Stomach (tissue), 9 donors: ENCODE data around the gene IL1A. TPM values are rescaled to one million over a fixed set of nuclear protein-coding genes. Genes with fewer than 3 reads are reported as not detected.

Source experiments
- DNase-seq, 2 donors: peaks; one replicate each; pipeline versions ENCODE4 v3.0.0 to v3.0.0-alpha.2; 2013 to 2019
- H3K27ac ChIP-seq, 5 donors: fragments of 200-600 bp in 4 of 5; sonication (generic) in 4 of 5; one replicate each; pipeline ENCODE4 v1.5.1; 2013 to 2019; ENCODE audit warnings: mild to moderate bottlenecking in 1 of 5, moderate library complexity in 1 of 5
- H3K27me3 ChIP-seq, 3 donors: fragments of 200-600 bp; sonication (generic); one replicate each; pipeline ENCODE4 v1.5.1; 2017 to 2019; ENCODE audit warnings: mixed run types in 1 of 3
- H3K36me3 ChIP-seq, 4 donors: fragments of 200-600 bp; sonication (generic); 1 replicate in 3 of 4; 2 replicates in 1 of 4; pipeline ENCODE4 v1.5.1; 2016 to 2019
- H3K4me1 ChIP-seq, 4 donors: fragments of 200-600 bp; sonication (generic); one replicate each; pipeline ENCODE4 v1.5.1; 2016 to 2019
- H3K4me3 ChIP-seq, 4 donors: fragments of 200-600 bp; sonication (generic) in 3 of 4; one replicate each; pipeline ENCODE4 v1.5.1; 2016 to 2019; ENCODE audit warnings: mild to moderate bottlenecking in 1 of 4
- H3K9me3 ChIP-seq, 4 donors: fragments of 200-600 bp; sonication (generic); one replicate each; pipeline ENCODE4 v1.5.1; 2016 to 2019
- CTCF ChIP-seq, 7 experiments: fragments of 450-650 bp in 4 of 7; fragments of 200-600 bp in 3 of 7; sonication (generic) in 3 of 7; IDR thresholded peaks; one replicate each; pipeline ENCODE4 v1.5.1; 2016 to 2019; ENCODE audit warnings: antibody characterized with exemption in 7 of 7, control low read depth in 2 of 7, mild to moderate bottlenecking in 1 of 7
- EP300 ChIP-seq: sonication (generic); formaldehyde crosslinking; IDR thresholded peaks from one replicate; pipeline ENCODE4 v1.6.1; 2017; ENCODE audit warnings: antibody characterized with exemption
- POLR2A ChIP-seq, 4 donors: fragments of 450-650 bp; IDR thresholded peaks; one replicate each; pipeline ENCODE4 v1.6.1; 2016; ENCODE audit warnings: antibody characterized with exemption in 4 of 4, control low read depth in 2 of 4, mild to moderate bottlenecking in 1 of 4, moderate library complexity in 1 of 4
- POLR2AphosphoS5 ChIP-seq, 3 donors: sonication (generic); formaldehyde crosslinking; IDR thresholded peaks; one replicate each; pipeline ENCODE4 v1.6.1; 2016; ENCODE audit warnings: antibody characterized with exemption in 3 of 3
- WGBS, 5 donors: extraction: QIAGEN DNeasy Blood & Tissue Kit in 3 of 5; methylation state at CpG; one replicate each; pipeline versions ENCODE4 v1.1.5 to v1.1.7; 2013 to 2018; 5-methylcytosine and 5-hydroxymethylcytosine counted together
- intact Hi-C: fragments of 100-400 bp; cut with DNase I; formaldehyde crosslinking; loops from one replicate; pipeline ENCODE4 v1.15.1; 2023; ENCODE audit warnings: low total_unique reads
- polyA plus RNA-seq, 3 donors: library from polyadenylated mRNA; stranded (reverse); fragments of 200-250 nt; gene quantifications; one replicate each; pipeline ENCODE4 v1.2.3, GENCODE V29; 2013
- total RNA-seq, 5 donors: library from RNA; depleted of rRNA; stranded (reverse); fragments of >200 nt; gene quantifications; one replicate each; pipeline versions ENCODE4 v1.1.0 to v1.2.3, GENCODE V29; 2014 to 2016
- donor health status: healthy with polysubstance abuse.
- donor health status: Bipolar disorder and iron deficiency.
- donor health status: healthy.

Gene IL1A
- total and polyA plus RNA-seq, 8 donors = 0.44 to 2.5 TPM; not detected in 6

GRCh38 chr2:112768432-112768831 lies 15.9 kb downstream of the IL1A start:
- Histone ChIP-seq H3K27me3 (no peaks in the 10 kb centered on the region), H3K4me3 (no peak overlapping the region), H3K27ac (peak overlapping the region in 2 of 5 donors; percentile 20 to 44), H3K9me3 (no peaks in the 10 kb centered on the region), H3K4me1 (peaks cover 8 to 25% (median 13%) of the 10 kb centered on the region in 4 donors), H3K36me3 (no peaks in the 10 kb centered on the region)
- no peak for DNase-seq
- intact Hi-C loops = loop anchor here (10.0 kb wide), 1 partner anchor 106 kb away; no protein-coding TSS in a partner anchor
- TF ChIP-seq POLR2A (IDR thresholded peaks at IDR 0.05) = no peak
- TF ChIP-seq CTCF (IDR thresholded peaks at IDR 0.05) = no peak
- no peak for TF ChIP-seq EP300
- no peak for TF ChIP-seq POLR2AphosphoS5 (IDR thresholded peaks at IDR 0.05)
- 46 to 71% (median 68%) methylated on average over 1 of the region's 1 CpG for WGBS, 5 donors

GRCh38 chr2:112767693-112768330 lies 16.5 kb downstream of the IL1A start:
- no peak overlapping the region for H3K4me3 ChIP-seq
- 60 to 67% (median 62%) methylated on average over 6 of the region's 6 CpGs for WGBS, 5 donors

GRCh38 chr2:112765251-112765650 lies 19.0 kb downstream of the IL1A start:
- Histone ChIP-seq H3K27me3 (no peaks in the 10 kb centered on the region), H3K36me3 (no peaks in the 10 kb centered on the region), H3K27ac (peak overlapping the region in 1 of 5 donors; percentile 70), H3K4me1 (peaks cover 8 to 31% (median 14%) of the 10 kb centered on the region in 4 donors), H3K4me3 (peak overlapping the region; percentile 60 to 93 (median 73)), H3K9me3 (no peaks in the 10 kb centered on the region)
- no peak for DNase-seq
- intact Hi-C loops = loop anchor here (10.0 kb wide), 1 partner anchor 110 kb away; no protein-coding TSS in a partner anchor
- WGBS, 5 donors = 52 to 59% (median 54%) methylated on average over 4 of the region's 4 CpGs
- TF ChIP-seq EP300 (no peak), CTCF (IDR thresholded peaks at IDR 0.05) (no peak), POLR2A (IDR thresholded peaks at IDR 0.05) (no peak), POLR2AphosphoS5 (IDR thresholded peaks at IDR 0.05) (no peak)

More at GRCh38 chr2:112767693-112768330, 16.5 kb downstream of the IL1A start:
- no peak for DNase-seq
- intact Hi-C loops = loop anchor here (10.0 kb wide), 1 partner anchor 107 kb away; no protein-coding TSS in a partner anchor
- H3K27ac ChIP-seq = peak overlapping the region in 3 of 5 donors; percentile 20 to 44 (median 34)
- H3K36me3 ChIP-seq = no peaks in the 10 kb centered on the region
- H3K4me1 ChIP-seq = peaks cover 8 to 31% (median 14%) of the 10 kb centered on the region in 4 donors
- H3K9me3 ChIP-seq = no peaks in the 10 kb centered on the region
- no peaks in the 10 kb centered on the region for H3K27me3 ChIP-seq
- no peak for TF ChIP-seq POLR2A (IDR thresholded peaks at IDR 0.05)
- TF ChIP-seq EP300 = no peak
- TF ChIP-seq CTCF (IDR thresholded peaks at IDR 0.05) = no peak
- TF ChIP-seq POLR2AphosphoS5 (IDR thresholded peaks at IDR 0.05) = no peak

GRCh38 chr2:112764071-112765044 lies 19.9 kb downstream of the IL1A start, which contains the start of gene CKAP2L:
TSS of gene CKAP2L (minus strand) at chr2:112764609. CDS start at chr2:112764598, 11 bp downstream.
- H3K9me3 ChIP-seq = no peaks in the 10 kb centered on the region
- WGBS, 5 donors = 0 to 1% (median 0%) methylated on average over 44 to 79 of the region's 79 CpGs
- H3K4me1 ChIP-seq = peaks cover 8 to 31% (median 14%) of the 10 kb centered on the region in 4 donors
- peak; percentile 96 to 99 for DNase-seq
- no peaks in the 10 kb centered on the region for H3K27me3 ChIP-seq
- TF ChIP-seq POLR2AphosphoS5 (IDR thresholded peaks at IDR 0.05) (peak in 2 of 3 donors; percentile 46 to 76), EP300 (no peak)
- H3K4me3 ChIP-seq = peak within 1 kb of the TSS; percentile 60 to 93 (median 73)
- H3K27ac ChIP-seq = peak within 1 kb of the TSS; percentile 48 to 78 (median 70)
- H3K36me3 ChIP-seq = no peaks in the 10 kb centered on the region
- intact Hi-C loops = loop anchor here (10.0 kb wide), 1 partner anchor 110 kb away; no protein-coding TSS in a partner anchor
